K562 (cell line): ENCODE measurements around the gene RPS27. TPM values are rescaled to one million over a fixed set of nuclear protein-coding genes. Genes with fewer than 3 reads are reported as not detected.

Experiments used
- ESRRB ChIP-seq: fragments of 250-450 bp; sonication (Bioruptor Pico); IDR thresholded peaks from 2 replicates; pipeline ENCODE4 v1.5.0; 2020; ENCODE audit warnings: mild to moderate bottlenecking, moderate library complexity, borderline replicate concordance
- HNRNPH1 ChIP-seq: fragments of 200-400 bp; formaldehyde crosslinking; optimal IDR thresholded peaks from 2 replicates; pipeline ENCODE3; 2017; ENCODE audit warnings: low read depth, mild to moderate bottlenecking, low read length, moderate library complexity
- KLF16 ChIP-seq: IDR thresholded peaks from 2 replicates; pipeline ENCODE4 v1.6.1; 2016; ENCODE audit warnings: antibody characterized with exemption
- NFATC3 ChIP-seq: fragments of 450-650 bp; IDR thresholded peaks from 2 replicates; pipeline ENCODE4 v1.6.1; 2017; ENCODE audit warnings: mild to moderate bottlenecking
- NFIC ChIP-seq: fragments of 450-650 bp; IDR thresholded peaks from 2 replicates; pipeline ENCODE4 v1.6.1; 2017; ENCODE audit warnings: mild to moderate bottlenecking, inconsistent platforms
- PRMT5 ChIP-seq: sonication (generic); formaldehyde crosslinking; IDR thresholded peaks from 2 replicates; pipeline ENCODE4 v1.5.0; 2020; ENCODE audit warnings: missing genetic modification reagents
- polyA plus RNA-seq, 8 experiments: library from polyadenylated mRNA; depleted of rRNA in 4 of 8; stranded (reverse) in 5 of 8; unstranded in 3 of 8; fragments of >200 nt; fragmentation: Nextera tagmentation in 2 of 8; fragmentation: Illumina TruSeq in 1 of 8; extraction: Ambion mirVana in 2 of 8; extraction: Trizol in 1 of 8; gene quantifications; 2 replicates each; pipeline versions ENCODE4 v1.2.1 to v1.2.3, GENCODE V29; 2011 to 2014; ENCODE audit warnings: inconsistent platforms in 1 of 8, missing spikeins in 1 of 8
- total RNA-seq, 7 experiments: library from RNA; depleted of rRNA in 6 of 7; stranded (reverse); fragments of >200 nt in 6 of 7; fragmentation: Illumina TruSeq in 2 of 7; extraction: Trizol in 2 of 7; gene quantifications; 2 replicates each; pipeline versions ENCODE4 v1.2.1 to v1.2.3, GENCODE V29; 2011 to 2021; ENCODE audit warnings: low replicate concordance in 1 of 7
- TF ChIP-seq, protein P1 (sequence below): sonication (generic); formaldehyde crosslinking; IDR thresholded peaks from 2 replicates; pipeline ENCODE4 v1.8.0; 2023; ENCODE audit warnings: missing genetic modification reagents, mild to moderate bottlenecking, borderline replicate concordance
- TF ChIP-seq, protein P2 (sequence below): sonication (generic); formaldehyde crosslinking; IDR thresholded peaks from 2 replicates; pipeline ENCODE4 v1.8.1; 2022; ENCODE audit warnings: missing genetic modification reagents
- TF ChIP-seq, protein P3 (sequence below), 2 experiments: fragments of 450-650 bp; IDR thresholded peaks; 2 replicates each; pipeline ENCODE4 v1.6.1; 2018; ENCODE audit warnings: mild to moderate bottlenecking in 2 of 2, low read depth in 1 of 2; ENCODE audit not compliant: partially characterized antibody in 2 of 2
- TF ChIP-seq, protein P4 (sequence below): sonication (generic); formaldehyde crosslinking; IDR thresholded peaks from 2 replicates; pipeline ENCODE4 v1.9.0; 2022; ENCODE audit warnings: mild to moderate bottlenecking, missing genetic modification reagents

Gene RPS27
- total and polyA plus RNA-seq, 9 of the 15 experiments (the other 6 are each of a cell fraction or from before 2014, with no cell fraction given) = 2,091 to 9,377 (median 6,706) TPM

DNA sequence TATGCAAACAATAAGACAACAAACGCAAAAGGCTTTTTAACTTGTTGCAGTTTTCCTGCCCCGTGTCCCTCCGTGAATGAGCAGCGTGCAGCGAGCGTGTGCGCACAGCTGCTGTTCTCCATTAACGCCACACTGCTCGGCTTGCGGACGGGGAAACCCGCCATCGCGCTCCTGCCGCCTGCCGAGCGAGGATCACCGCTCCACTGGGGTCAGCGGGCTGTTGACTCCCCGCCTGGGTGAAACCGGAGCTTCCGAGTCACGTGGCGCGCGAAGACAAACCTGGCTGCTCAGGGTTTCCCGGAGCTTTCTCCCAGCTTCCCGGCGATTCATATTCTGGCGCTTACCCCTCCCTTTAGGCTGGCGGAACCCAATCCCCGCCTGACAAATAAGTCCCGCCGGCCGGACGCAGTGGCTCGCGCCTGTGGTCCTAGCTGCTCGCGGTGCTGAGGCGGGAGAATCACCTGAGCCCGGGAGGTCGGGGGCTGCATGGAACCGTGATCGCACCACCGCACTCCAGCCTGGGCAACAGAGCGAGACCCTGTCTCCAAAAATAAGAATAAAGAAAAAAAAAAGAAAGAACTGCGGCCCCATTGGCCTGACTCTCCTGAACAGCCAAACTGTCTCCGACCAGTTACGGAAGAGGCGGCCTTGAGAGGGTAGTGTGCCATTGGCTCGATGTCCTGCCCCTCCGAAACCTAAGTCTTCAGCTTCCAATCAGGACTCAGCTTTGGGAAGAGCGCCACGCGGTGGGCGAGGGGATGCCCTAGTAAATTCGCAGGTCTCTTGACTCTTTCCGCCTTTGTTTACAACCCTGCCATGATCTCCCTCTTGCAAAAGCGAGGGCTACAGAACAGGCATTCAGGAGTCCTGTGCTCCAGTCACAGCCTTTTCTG is 23.2 kb upstream of the RPS27 start, which contains the start of gene CREB3L4 (continued):
- TF ChIP-seq, protein P1, sequence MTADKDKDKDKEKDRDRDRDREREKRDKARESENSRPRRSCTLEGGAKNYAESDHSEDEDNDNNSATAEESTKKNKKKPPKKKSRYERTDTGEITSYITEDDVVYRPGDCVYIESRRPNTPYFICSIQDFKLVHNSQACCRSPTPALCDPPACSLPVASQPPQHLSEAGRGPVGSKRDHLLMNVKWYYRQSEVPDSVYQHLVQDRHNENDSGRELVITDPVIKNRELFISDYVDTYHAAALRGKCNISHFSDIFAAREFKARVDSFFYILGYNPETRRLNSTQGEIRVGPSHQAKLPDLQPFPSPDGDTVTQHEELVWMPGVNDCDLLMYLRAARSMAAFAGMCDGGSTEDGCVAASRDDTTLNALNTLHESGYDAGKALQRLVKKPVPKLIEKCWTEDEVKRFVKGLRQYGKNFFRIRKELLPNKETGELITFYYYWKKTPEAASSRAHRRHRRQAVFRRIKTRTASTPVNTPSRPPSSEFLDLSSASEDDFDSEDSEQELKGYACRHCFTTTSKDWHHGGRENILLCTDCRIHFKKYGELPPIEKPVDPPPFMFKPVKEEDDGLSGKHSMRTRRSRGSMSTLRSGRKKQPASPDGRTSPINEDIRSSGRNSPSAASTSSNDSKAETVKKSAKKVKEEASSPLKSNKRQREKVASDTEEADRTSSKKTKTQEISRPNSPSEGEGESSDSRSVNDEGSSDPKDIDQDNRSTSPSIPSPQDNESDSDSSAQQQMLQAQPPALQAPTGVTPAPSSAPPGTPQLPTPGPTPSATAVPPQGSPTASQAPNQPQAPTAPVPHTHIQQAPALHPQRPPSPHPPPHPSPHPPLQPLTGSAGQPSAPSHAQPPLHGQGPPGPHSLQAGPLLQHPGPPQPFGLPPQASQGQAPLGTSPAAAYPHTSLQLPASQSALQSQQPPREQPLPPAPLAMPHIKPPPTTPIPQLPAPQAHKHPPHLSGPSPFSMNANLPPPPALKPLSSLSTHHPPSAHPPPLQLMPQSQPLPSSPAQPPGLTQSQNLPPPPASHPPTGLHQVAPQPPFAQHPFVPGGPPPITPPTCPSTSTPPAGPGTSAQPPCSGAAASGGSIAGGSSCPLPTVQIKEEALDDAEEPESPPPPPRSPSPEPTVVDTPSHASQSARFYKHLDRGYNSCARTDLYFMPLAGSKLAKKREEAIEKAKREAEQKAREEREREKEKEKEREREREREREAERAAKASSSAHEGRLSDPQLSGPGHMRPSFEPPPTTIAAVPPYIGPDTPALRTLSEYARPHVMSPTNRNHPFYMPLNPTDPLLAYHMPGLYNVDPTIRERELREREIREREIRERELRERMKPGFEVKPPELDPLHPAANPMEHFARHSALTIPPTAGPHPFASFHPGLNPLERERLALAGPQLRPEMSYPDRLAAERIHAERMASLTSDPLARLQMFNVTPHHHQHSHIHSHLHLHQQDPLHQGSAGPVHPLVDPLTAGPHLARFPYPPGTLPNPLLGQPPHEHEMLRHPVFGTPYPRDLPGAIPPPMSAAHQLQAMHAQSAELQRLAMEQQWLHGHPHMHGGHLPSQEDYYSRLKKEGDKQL = no peak
- TF ChIP-seq ESRRB (CRISPR knock-in tag) (no peak), HNRNPH1 (no peak), KLF16 (no peak), NFATC3 (0 out of 2 replicates have a peak, but pooled peaks have one; percentile 4), NFIC (peak; percentile 27), PRMT5 (no peak)
- TF ChIP-seq, protein P2, sequence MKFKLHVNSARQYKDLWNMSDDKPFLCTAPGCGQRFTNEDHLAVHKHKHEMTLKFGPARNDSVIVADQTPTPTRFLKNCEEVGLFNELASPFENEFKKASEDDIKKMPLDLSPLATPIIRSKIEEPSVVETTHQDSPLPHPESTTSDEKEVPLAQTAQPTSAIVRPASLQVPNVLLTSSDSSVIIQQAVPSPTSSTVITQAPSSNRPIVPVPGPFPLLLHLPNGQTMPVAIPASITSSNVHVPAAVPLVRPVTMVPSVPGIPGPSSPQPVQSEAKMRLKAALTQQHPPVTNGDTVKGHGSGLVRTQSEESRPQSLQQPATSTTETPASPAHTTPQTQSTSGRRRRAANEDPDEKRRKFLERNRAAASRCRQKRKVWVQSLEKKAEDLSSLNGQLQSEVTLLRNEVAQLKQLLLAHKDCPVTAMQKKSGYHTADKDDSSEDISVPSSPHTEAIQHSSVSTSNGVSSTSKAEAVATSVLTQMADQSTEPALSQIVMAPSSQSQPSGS (CRISPR knock-in tag) = no peak
- TF ChIP-seq, protein P3, sequence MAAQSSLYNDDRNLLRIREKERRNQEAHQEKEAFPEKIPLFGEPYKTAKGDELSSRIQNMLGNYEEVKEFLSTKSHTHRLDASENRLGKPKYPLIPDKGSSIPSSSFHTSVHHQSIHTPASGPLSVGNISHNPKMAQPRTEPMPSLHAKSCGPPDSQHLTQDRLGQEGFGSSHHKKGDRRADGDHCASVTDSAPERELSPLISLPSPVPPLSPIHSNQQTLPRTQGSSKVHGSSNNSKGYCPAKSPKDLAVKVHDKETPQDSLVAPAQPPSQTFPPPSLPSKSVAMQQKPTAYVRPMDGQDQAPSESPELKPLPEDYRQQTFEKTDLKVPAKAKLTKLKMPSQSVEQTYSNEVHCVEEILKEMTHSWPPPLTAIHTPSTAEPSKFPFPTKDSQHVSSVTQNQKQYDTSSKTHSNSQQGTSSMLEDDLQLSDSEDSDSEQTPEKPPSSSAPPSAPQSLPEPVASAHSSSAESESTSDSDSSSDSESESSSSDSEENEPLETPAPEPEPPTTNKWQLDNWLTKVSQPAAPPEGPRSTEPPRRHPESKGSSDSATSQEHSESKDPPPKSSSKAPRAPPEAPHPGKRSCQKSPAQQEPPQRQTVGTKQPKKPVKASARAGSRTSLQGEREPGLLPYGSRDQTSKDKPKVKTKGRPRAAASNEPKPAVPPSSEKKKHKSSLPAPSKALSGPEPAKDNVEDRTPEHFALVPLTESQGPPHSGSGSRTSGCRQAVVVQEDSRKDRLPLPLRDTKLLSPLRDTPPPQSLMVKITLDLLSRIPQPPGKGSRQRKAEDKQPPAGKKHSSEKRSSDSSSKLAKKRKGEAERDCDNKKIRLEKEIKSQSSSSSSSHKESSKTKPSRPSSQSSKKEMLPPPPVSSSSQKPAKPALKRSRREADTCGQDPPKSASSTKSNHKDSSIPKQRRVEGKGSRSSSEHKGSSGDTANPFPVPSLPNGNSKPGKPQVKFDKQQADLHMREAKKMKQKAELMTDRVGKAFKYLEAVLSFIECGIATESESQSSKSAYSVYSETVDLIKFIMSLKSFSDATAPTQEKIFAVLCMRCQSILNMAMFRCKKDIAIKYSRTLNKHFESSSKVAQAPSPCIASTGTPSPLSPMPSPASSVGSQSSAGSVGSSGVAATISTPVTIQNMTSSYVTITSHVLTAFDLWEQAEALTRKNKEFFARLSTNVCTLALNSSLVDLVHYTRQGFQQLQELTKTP (IDR thresholded peaks at IDR 0.05; ENCODE audit: low read depth in 1 of 2, partially characterized antibody in 2 of 2) = peak; percentile 77 to 94
- TF ChIP-seq, protein P4, sequence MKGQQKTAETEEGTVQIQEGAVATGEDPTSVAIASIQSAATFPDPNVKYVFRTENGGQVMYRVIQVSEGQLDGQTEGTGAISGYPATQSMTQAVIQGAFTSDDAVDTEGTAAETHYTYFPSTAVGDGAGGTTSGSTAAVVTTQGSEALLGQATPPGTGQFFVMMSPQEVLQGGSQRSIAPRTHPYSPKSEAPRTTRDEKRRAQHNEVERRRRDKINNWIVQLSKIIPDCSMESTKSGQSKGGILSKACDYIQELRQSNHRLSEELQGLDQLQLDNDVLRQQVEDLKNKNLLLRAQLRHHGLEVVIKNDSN = peak; percentile 98
